HepG2 (cell line): ENCODE results near the gene ANKEF1. TPM values are rescaled to one million over a fixed set of nuclear protein-coding genes. Genes with fewer than 3 reads are reported as not detected.
A peak's percentile ranks its signal among the peaks of the same experiment; 100 is the strongest.

Experiments
- ARHGAP35 ChIP-seq: sonication (generic); formaldehyde crosslinking; IDR thresholded peaks from 2 replicates; pipeline ENCODE4 v1.9.0; 2022; ENCODE audit warnings: mild to moderate bottlenecking, inconsistent platforms, moderate library complexity, missing genetic modification reagents, borderline replicate concordance
- ELF3 ChIP-seq: IDR thresholded peaks from 2 replicates; pipeline ENCODE4 v1.6.1; 2016; ENCODE audit warnings: missing genetic modification reagents, missing compliant biosample characterization
- KAT7 ChIP-seq: IDR thresholded peaks from 2 replicates; pipeline ENCODE4 v1.6.1; 2018; ENCODE audit warnings: borderline replicate concordance, missing compliant biosample characterization
- KAT8 ChIP-seq: IDR thresholded peaks from 2 replicates; pipeline ENCODE4 v1.6.1; 2016; ENCODE audit warnings: missing genetic modification reagents, missing compliant biosample characterization
- NPAS2 ChIP-seq: sonication (generic); formaldehyde crosslinking; IDR thresholded peaks from 2 replicates; pipeline ENCODE4 v1.8.0; 2022; ENCODE audit warnings: mild to moderate bottlenecking, missing genetic modification reagents, borderline replicate concordance
- PHF21A ChIP-seq: sonication (generic); formaldehyde crosslinking; IDR thresholded peaks from 2 replicates; pipeline ENCODE4 v1.5.0; 2020; ENCODE audit warnings: mild to moderate bottlenecking, missing genetic modification reagents
- RBM22 ChIP-seq: fragments of 200-400 bp; formaldehyde crosslinking; optimal IDR thresholded peaks from 2 replicates; pipeline ENCODE3; 2017; ENCODE audit warnings: mild to moderate bottlenecking, low read length, moderate library complexity
- RFXAP ChIP-seq: sonication (generic); formaldehyde crosslinking; IDR thresholded peaks from 2 replicates; pipeline ENCODE4 v1.4.0; 2020; ENCODE audit warnings: missing genetic modification reagents, borderline replicate concordance
- SMAD3 ChIP-seq: sonication (generic); formaldehyde crosslinking; IDR thresholded peaks from 2 replicates; pipeline ENCODE4 v1.4.0; 2020; ENCODE audit warnings: missing genetic modification reagents
- SP4 ChIP-seq: sonication (generic); formaldehyde crosslinking; IDR thresholded peaks from 2 replicates; pipeline ENCODE4 v1.8.1; 2023; ENCODE audit warnings: mild to moderate bottlenecking, missing genetic modification reagents
- SP5 ChIP-seq: IDR thresholded peaks from 2 replicates; pipeline ENCODE4 v1.6.1; 2016; ENCODE audit warnings: low read depth, borderline replicate concordance
- SRSF4 ChIP-seq: fragments of 200-400 bp; formaldehyde crosslinking; IDR thresholded peaks from one replicate; pipeline ENCODE4 v1.6.1; 2018; ENCODE audit warnings: mild to moderate bottlenecking, low read depth, low read length, moderate library complexity; ENCODE audit not compliant: poor library complexity, severe bottlenecking
- ZC3H13 ChIP-seq: sonication (generic); formaldehyde crosslinking; IDR thresholded peaks from 2 replicates; pipeline ENCODE4 v1.8.1; 2023; ENCODE audit warnings: mild to moderate bottlenecking, missing genetic modification reagents, moderate library complexity
- ZNF230 ChIP-seq: sonication (generic); formaldehyde crosslinking; IDR thresholded peaks from 2 replicates; pipeline ENCODE4 v1.4.0; 2020; ENCODE audit warnings: mild to moderate bottlenecking, missing genetic modification reagents
- ZNF24 ChIP-seq: fragments of 450-650 bp; IDR thresholded peaks from 2 replicates; pipeline ENCODE4 v1.6.1; 2017; ENCODE audit warnings: antibody characterized with exemption, mild to moderate bottlenecking
- ZNF850 ChIP-seq: sonication (generic); formaldehyde crosslinking; conservative IDR thresholded peaks from 2 replicates; pipeline ENCODE4 v1.9.0; 2021; ENCODE audit warnings: mild to moderate bottlenecking, missing genetic modification reagents
- polyA plus RNA-seq, 8 experiments: library from polyadenylated mRNA; depleted of rRNA in 3 of 8; stranded (reverse) in 7 of 8; unstranded in 1 of 8; fragments of >200 nt; fragmentation: Illumina TruSeq in 4 of 8; extraction: Trizol in 4 of 8; gene quantifications; 2 replicates each; pipeline versions ENCODE4 v1.2.1 to v1.2.3, GENCODE V29; 2011 to 2016; ENCODE audit warnings: low read depth in 4 of 8, missing spikeins in 1 of 8, mixed read lengths in 1 of 8; ENCODE audit not compliant: insufficient read depth in 1 of 8
- total RNA-seq, 5 experiments: library from RNA; depleted of rRNA; stranded (reverse); fragments of >200 nt; fragmentation: Illumina TruSeq; extraction: Trizol; gene quantifications; 2 replicates each; pipeline ENCODE4 v1.2.3, GENCODE V29; 2016; ENCODE audit warnings: low read depth in 1 of 5
- TF ChIP-seq, protein P1 (sequence below): sonication (generic); formaldehyde crosslinking; IDR thresholded peaks from 2 replicates; pipeline ENCODE4 v1.4.0; 2020; ENCODE audit warnings: low read depth, mild to moderate bottlenecking, missing genetic modification reagents
- TF ChIP-seq, protein P2 (sequence below): sonication (generic); formaldehyde crosslinking; IDR thresholded peaks from 2 replicates; pipeline ENCODE4 v1.4.0; 2020; ENCODE audit warnings: mild to moderate bottlenecking, missing genetic modification reagents
- TF ChIP-seq, protein P3 (sequence below): conservative IDR thresholded peaks from 2 replicates; pipeline ENCODE4 v1.6.1; 2018; ENCODE audit warnings: missing genetic modification reagents
- TF ChIP-seq, protein P4 (sequence below): sonication (generic); formaldehyde crosslinking; IDR thresholded peaks from 2 replicates; pipeline ENCODE4 v1.5.0; 2020; ENCODE audit warnings: missing genetic modification reagents

Gene ANKEF1
- total and polyA plus RNA-seq, 2 of the 13 experiments (the other 11 are each of a cell fraction or from before 2014, with no cell fraction given), result 3.1 to 8.6 TPM

DNA sequence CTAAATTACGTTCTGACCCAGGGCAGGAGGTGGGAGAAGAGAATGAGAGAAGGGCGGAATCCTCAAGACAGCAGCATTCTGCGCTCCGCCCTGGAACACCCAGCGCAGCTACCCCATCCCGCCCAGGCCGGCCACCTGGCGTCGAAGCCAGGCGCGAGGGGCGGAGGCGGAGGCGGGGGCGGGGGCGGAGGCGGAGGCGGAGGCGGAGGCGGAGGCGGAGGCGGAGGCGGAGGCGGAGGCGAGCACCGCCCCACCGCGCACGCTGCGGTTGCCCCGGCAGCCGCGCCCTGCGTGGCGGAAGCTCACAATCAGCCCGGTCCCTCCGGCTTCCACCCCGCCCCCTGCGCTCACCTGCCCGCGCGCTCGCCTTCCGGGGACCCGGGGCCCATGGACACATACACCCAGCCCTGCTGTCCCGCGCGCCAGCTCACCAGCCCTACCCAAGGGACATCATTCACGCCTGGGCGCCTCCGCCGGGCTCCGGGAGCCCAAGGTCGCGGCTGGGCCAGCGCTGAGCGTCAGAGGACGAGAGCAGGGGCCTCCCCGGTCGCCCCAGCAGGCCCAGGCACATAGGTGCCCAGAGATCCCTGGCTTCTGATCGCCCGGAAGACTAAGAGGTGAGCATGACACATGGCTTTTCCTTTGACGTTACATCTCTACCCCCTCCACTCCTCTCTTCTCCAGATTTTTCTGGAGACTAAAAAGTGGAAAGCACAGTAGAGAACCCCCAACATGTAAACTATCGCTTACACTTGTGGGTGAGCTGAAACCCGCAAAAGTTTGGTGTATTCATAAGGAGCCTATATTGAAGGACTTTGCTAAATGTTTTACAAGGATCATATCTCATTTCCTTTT, at the start of gene ANKEF1 (continued):
- TF ChIP-seq ARHGAP35 (CRISPR knock-in tag) (peak; percentile 93; the same call in 1 of the 2 replicates), KAT7 (peak; percentile 93; the same call in 1 of the 2 replicates), SMAD3 (CRISPR knock-in tag) (0 out of 2 replicates have a peak, but pooled peaks have one; percentile 33), SP4 (peak; percentile 98), ELF3 (CRISPR knock-in tag) (peak; percentile 91), SP5 (CRISPR knock-in tag) (peak; percentile 91), SRSF4 (no peak), RBM22 (no peak), ZNF850 (no peak), PHF21A (CRISPR knock-in tag) (peak; percentile 81; the same call in 1 of the 2 replicates), NPAS2 (CRISPR knock-in tag) (no peak), KAT8 (CRISPR knock-in tag) (peak; percentile 97), ZC3H13 (CRISPR knock-in tag) (peak; percentile 77), ZNF24 (no peak), ZNF230 (CRISPR knock-in tag) (peak; percentile 99), RFXAP (peak; percentile 43; the same call in 1 of the 2 replicates)
- TF ChIP-seq, protein P1, sequence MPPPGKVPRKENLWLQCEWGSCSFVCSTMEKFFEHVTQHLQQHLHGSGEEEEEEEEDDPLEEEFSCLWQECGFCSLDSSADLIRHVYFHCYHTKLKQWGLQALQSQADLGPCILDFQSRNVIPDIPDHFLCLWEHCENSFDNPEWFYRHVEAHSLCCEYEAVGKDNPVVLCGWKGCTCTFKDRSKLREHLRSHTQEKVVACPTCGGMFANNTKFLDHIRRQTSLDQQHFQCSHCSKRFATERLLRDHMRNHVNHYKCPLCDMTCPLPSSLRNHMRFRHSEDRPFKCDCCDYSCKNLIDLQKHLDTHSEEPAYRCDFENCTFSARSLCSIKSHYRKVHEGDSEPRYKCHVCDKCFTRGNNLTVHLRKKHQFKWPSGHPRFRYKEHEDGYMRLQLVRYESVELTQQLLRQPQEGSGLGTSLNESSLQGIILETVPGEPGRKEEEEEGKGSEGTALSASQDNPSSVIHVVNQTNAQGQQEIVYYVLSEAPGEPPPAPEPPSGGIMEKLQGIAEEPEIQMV, result 0 out of 2 replicates have a peak, but pooled peaks have one; percentile 68
- TF ChIP-seq, protein P2, sequence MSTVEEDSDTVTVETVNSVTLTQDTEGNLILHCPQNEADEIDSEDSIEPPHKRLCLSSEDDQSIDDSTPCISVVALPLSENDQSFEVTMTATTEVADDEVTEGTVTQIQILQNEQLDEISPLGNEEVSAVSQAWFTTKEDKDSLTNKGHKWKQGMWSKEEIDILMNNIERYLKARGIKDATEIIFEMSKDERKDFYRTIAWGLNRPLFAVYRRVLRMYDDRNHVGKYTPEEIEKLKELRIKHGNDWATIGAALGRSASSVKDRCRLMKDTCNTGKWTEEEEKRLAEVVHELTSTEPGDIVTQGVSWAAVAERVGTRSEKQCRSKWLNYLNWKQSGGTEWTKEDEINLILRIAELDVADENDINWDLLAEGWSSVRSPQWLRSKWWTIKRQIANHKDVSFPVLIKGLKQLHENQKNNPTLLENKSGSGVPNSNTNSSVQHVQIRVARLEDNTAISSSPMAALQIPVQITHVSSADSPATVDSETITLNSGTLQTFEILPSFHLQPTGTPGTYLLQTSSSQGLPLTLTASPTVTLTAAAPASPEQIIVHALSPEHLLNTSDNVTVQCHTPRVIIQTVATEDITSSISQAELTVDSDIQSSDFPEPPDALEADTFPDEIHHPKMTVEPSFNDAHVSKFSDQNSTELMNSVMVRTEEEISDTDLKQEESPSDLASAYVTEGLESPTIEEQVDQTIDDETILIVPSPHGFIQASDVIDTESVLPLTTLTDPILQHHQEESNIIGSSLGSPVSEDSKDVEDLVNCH (CRISPR knock-in tag), result no peak; the same call in 1 of the 2 replicates
- TF ChIP-seq, protein P3, sequence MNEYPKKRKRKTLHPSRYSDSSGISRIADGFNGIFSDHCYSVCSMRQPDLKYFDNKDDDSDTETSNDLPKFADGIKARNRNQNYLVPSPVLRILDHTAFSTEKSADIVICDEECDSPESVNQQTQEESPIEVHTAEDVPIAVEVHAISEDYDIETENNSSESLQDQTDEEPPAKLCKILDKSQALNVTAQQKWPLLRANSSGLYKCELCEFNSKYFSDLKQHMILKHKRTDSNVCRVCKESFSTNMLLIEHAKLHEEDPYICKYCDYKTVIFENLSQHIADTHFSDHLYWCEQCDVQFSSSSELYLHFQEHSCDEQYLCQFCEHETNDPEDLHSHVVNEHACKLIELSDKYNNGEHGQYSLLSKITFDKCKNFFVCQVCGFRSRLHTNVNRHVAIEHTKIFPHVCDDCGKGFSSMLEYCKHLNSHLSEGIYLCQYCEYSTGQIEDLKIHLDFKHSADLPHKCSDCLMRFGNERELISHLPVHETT, result 0 out of 2 replicates have a peak, but pooled peaks have one; percentile 70
- TF ChIP-seq, protein P4, sequence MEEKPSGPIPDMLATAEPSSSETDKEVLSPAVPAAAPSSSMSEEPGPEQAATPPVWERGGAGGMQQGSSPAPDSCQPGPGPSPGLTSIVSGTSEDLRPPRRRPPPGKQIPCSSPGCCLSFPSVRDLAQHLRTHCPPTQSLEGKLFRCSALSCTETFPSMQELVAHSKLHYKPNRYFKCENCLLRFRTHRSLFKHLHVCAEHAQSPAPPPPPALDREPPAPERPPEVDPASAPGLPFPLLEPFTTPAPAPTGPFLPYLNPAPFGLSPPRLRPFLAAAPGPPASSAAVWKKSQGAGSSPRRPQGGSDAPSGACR (CRISPR knock-in tag), result peak; percentile 92
